Nephron (organoid): ENCODE measurements around the gene MAML2.
A peak's percentile ranks its signal among the peaks of the same experiment; 100 is the strongest.

ENCODE experiments used
- H3K27ac Mint-ChIP-seq, 3 experiments: 2 replicates each; pipeline ENCODE4 v1.8.0; 2020; ENCODE audit warnings: mixed read lengths in 3 of 3, mild to moderate bottlenecking in 2 of 3, moderate library complexity in 1 of 3
- H3K27me3 Mint-ChIP-seq: 2 replicates; pipeline ENCODE4 v1.8.0; 2021; ENCODE audit warnings: low read depth, mild to moderate bottlenecking, moderate library complexity, mixed read lengths
- H3K36me3 Mint-ChIP-seq: 2 replicates; pipeline ENCODE4 v1.8.0; 2020; ENCODE audit warnings: low read depth, mixed read lengths
- H3K4me1 Mint-ChIP-seq: 2 replicates; pipeline ENCODE4 v1.8.0; 2020; ENCODE audit warnings: mixed read lengths
- H3K4me3 Mint-ChIP-seq, 3 experiments: 2 replicates each; pipeline ENCODE4 v1.8.0; 2020; ENCODE audit warnings: mild to moderate bottlenecking in 3 of 3, mixed read lengths in 3 of 3, moderate library complexity in 2 of 3
- H3K9me3 Mint-ChIP-seq: 2 replicates; pipeline ENCODE4 v1.8.0; 2020; ENCODE audit warnings: mixed read lengths
- CTCF ChIP-seq, 3 experiments: fragments of 200-600 bp; sonication (generic); IDR thresholded peaks; one replicate each; pipeline ENCODE4 v1.5.0; 2021; ENCODE audit warnings: antibody characterized with exemption in 3 of 3; ENCODE audit not compliant: unreplicated experiment in 3 of 3

Gene MAML2

GRCh38 chr11:96123301-96123700 is 219.7 kb downstream of the MAML2 start:
- H3K4me3 Mint-ChIP-seq: no peak overlapping the region
- no peaks in the 10 kb centered on the region for H3K36me3 Mint-ChIP-seq
- H3K27me3 Mint-ChIP-seq: peaks cover 9% of the 10 kb centered on the region
- peaks cover 37% of the 10 kb centered on the region for H3K4me1 Mint-ChIP-seq
- H3K27ac Mint-ChIP-seq: no peak overlapping the region
- no peaks in the 10 kb centered on the region for H3K9me3 Mint-ChIP-seq
- no peak for TF ChIP-seq CTCF (IDR thresholded peaks at IDR 0.05; ENCODE audit: unreplicated experiment in 3 of 3)

- H3K4me3 Mint-ChIP-seq: no peak overlapping the region
- no peaks in the 10 kb centered on the region for H3K36me3 Mint-ChIP-seq
- no peaks in the 10 kb centered on the region for H3K9me3 Mint-ChIP-seq
- peaks cover 9% of the 10 kb centered on the region for H3K27me3 Mint-ChIP-seq
- H3K4me1 Mint-ChIP-seq: peaks cover 34% of the 10 kb centered on the region
- no peak for TF ChIP-seq CTCF (IDR thresholded peaks at IDR 0.05; ENCODE audit: unreplicated experiment in 3 of 3)
- H3K27ac Mint-ChIP-seq: peak overlapping the region in 1 of 3 experiments; percentile 41
Observed at GRCh38 chr11:96122601-96123074, 220.4 kb downstream of the MAML2 start.

GRCh38 chr11:96119211-96119610 is 223.8 kb downstream of the MAML2 start:
- Mint-ChIP-seq H3K4me1 (peaks cover 23% of the 10 kb centered on the region), H3K27ac (no peak overlapping the region), H3K36me3 (no peaks in the 10 kb centered on the region), H3K27me3 (no peaks in the 10 kb centered on the region), H3K9me3 (no peaks in the 10 kb centered on the region), H3K4me3 (no peak overlapping the region)
- no peak for TF ChIP-seq CTCF (IDR thresholded peaks at IDR 0.05; ENCODE audit: unreplicated experiment in 3 of 3)

GRCh38 chr11:96116376-96116775 is 226.6 kb downstream of the MAML2 start:
- no peaks in the 10 kb centered on the region for H3K9me3 Mint-ChIP-seq
- TF ChIP-seq CTCF (IDR thresholded peaks at IDR 0.05; ENCODE audit: unreplicated experiment in 3 of 3): no peak
- H3K36me3 Mint-ChIP-seq: no peaks in the 10 kb centered on the region
- peak overlapping the region in 1 of 3 experiments; percentile 92 for H3K27ac Mint-ChIP-seq
- no peak overlapping the region for H3K4me3 Mint-ChIP-seq
- H3K27me3 Mint-ChIP-seq: no peaks in the 10 kb centered on the region
- peaks cover 24% of the 10 kb centered on the region for H3K4me1 Mint-ChIP-seq

GRCh38 chr11:96114178-96115064 is 228.6 kb downstream of the MAML2 start:
- Mint-ChIP-seq H3K9me3 (no peaks in the 10 kb centered on the region), H3K27ac (peak overlapping the region; percentile 83 to 94 (median 92)), H3K27me3 (no peaks in the 10 kb centered on the region), H3K4me3 (peak overlapping the region in 2 of 3 experiments; percentile 8 to 24), H3K4me1 (peaks cover 29% of the 10 kb centered on the region), H3K36me3 (no peaks in the 10 kb centered on the region)
- TF ChIP-seq CTCF (IDR thresholded peaks at IDR 0.05; ENCODE audit: unreplicated experiment in 3 of 3): no peak
